ENCODE results near the gene MSH2.
"Not testable (repeated sequence)": the region's sequence is repeated elsewhere in the genome, so short reads cannot be mapped to it uniquely, and the experiment has no call there.

Gene MSH2

GRCh38 chr2:47484396-47484795, 81.4 kb downstream of the MSH2 start:
- DNase-seq (ENCODE audit: low read depth in 2 of 2), result no peak

- DNase-seq (ENCODE audit: low read depth in 2 of 2), result no peak
Observed at GRCh38 chr2:47485177-47485576, 82.2 kb downstream of the MSH2 start.

GRCh38 chr2:47485751-47486300, 82.9 kb downstream of the MSH2 start:
- DNase-seq (ENCODE audit: low read depth in 2 of 2), result peak; percentile 6 to 18

- no peak for DNase-seq (ENCODE audit: low read depth in 2 of 2)
Observed at GRCh38 chr2:47486841-47487497, 84.0 kb downstream of the MSH2 start.

- no peak for DNase-seq (ENCODE audit: low read depth in 2 of 2)
Observed at GRCh38 chr2:47487498-47487875, 84.5 kb downstream of the MSH2 start.

- DNase-seq (ENCODE audit: low read depth in 2 of 2), result peak; percentile 61 to 64
Observed at GRCh38 chr2:47488870-47489584, 86.1 kb downstream of the MSH2 start.

GRCh38 chr2:47490406-47490805, 87.5 kb downstream of the MSH2 start:
- DNase-seq (ENCODE audit: low read depth in 2 of 2), result no peak

- no peak for DNase-seq (ENCODE audit: low read depth in 2 of 2)
Observed at GRCh38 chr2:47493317-47494035, 90.5 kb downstream of the MSH2 start.

GRCh38 chr2:47494267-47495130, 91.5 kb downstream of the MSH2 start:
- DNase-seq (ENCODE audit: low read depth in 2 of 2), result no peak

- DNase-seq (ENCODE audit: low read depth in 2 of 2), result no peak
Observed at GRCh38 chr2:47497843-47498460, 95.0 kb downstream of the MSH2 start.

- DNase-seq (ENCODE audit: low read depth in 2 of 2), result no peak
Observed at GRCh38 chr2:47499093-47499492, 96.1 kb downstream of the MSH2 start.

- DNase-seq (ENCODE audit: low read depth in 2 of 2), result no peak
Observed at GRCh38 chr2:47499621-47500309, 96.8 kb downstream of the MSH2 start.

GRCh38 chr2:47501374-47502200, 98.6 kb downstream of the MSH2 start:
- DNase-seq (ENCODE audit: low read depth in 2 of 2), result no peak

- DNase-seq (ENCODE audit: low read depth in 2 of 2), result not testable (repeated sequence)
Observed at GRCh38 chr2:47502498-47502897, 99.5 kb downstream of the MSH2 start.

- DNase-seq (ENCODE audit: low read depth in 2 of 2), result no peak
Observed at GRCh38 chr2:47503481-47504070, 100.6 kb downstream of the MSH2 start.

- DNase-seq (ENCODE audit: low read depth in 2 of 2), result no peak
Observed at GRCh38 chr2:47504174-47504810, 101.3 kb downstream of the MSH2 start.

GRCh38 chr2:47506024-47506423, 103.1 kb downstream of the MSH2 start:
- no peak for DNase-seq (ENCODE audit: low read depth in 2 of 2)

GRCh38 chr2:47506436-47506835, 103.5 kb downstream of the MSH2 start:
- no peak for DNase-seq (ENCODE audit: low read depth in 2 of 2)

- DNase-seq (ENCODE audit: low read depth in 2 of 2), result no peak
Observed at GRCh38 chr2:47508080-47508479, 105.1 kb downstream of the MSH2 start.

Measured in fibroblast of skin of left biceps (primary cell).